HEK293 (cell line): Measurements from ENCODE around the gene ATP8B1.

Source experiments
- CTCF ChIA-PET: fragments of 350-600 bp; formaldehyde crosslinking; extraction: SDS; loops from one replicate; lab custom pipeline; 2021; ENCODE audit warnings: antibody characterized with exemption; lab: Yijun Ruan, JAX
- POLR2A ChIA-PET: fragments of 300-600 bp; formaldehyde crosslinking; extraction: SDS; loops from one replicate; lab custom pipeline; 2020; ENCODE audit warnings: antibody characterized with exemption, inconsistent platforms; lab: Yijun Ruan, JAX
- H3K27ac ChIP-seq: fragments of 200-500 bp; sonication (Bioruptor generic); 2 replicates; pipeline ENCODE4 v1.5.1; 2014; ENCODE audit warnings: low read depth, low read length, control low read depth, inconsistent platforms; ENCODE audit errors: extremely low read depth
- H3K36me3 ChIP-seq, 2 experiments: fragments of 200-500 bp in 1 of 2; sonication (Bioruptor generic) in 1 of 2; 1 replicate in 1 of 2; 2 replicates in 1 of 2; pipeline ENCODE4 v1.5.1; 2014 to 2017; ENCODE audit warnings: inconsistent platforms in 2 of 2, low read length in 2 of 2; ENCODE audit not compliant: control insufficient read depth in 2 of 2, insufficient read depth in 1 of 2
- H3K4me1 ChIP-seq: fragments of 200-500 bp; sonication (Bioruptor generic); 2 replicates; pipeline ENCODE4 v1.5.1; 2014; ENCODE audit warnings: mild to moderate bottlenecking, low read length, inconsistent platforms; ENCODE audit not compliant: control insufficient read depth, insufficient read depth
- H3K4me3 ChIP-seq: 2 replicates; pipeline ENCODE4 v1.5.1; 2011; ENCODE audit warnings: low read depth, mild to moderate bottlenecking, control low read depth, low read length, moderate library complexity
- H3K9me3 ChIP-seq: fragments of 200-500 bp; sonication (Bioruptor generic); 2 replicates; pipeline ENCODE4 v1.5.1; 2014; ENCODE audit warnings: low read depth, low read length, inconsistent platforms; ENCODE audit not compliant: control insufficient read depth, insufficient read depth
- GFI1B ChIP-seq: fragments of 450-650 bp; formaldehyde crosslinking; IDR thresholded peaks from 2 replicates; pipeline ENCODE4 v1.5.1; 2016; ENCODE audit warnings: missing biosample characterization, missing genetic modification characterization
- KLF1 ChIP-seq: fragments of 450-650 bp; formaldehyde crosslinking; IDR thresholded peaks from 2 replicates; pipeline ENCODE4 v1.5.1; 2016; ENCODE audit warnings: missing biosample characterization, missing genetic modification characterization
- WT1 ChIP-seq: fragments of 450-650 bp; formaldehyde crosslinking; IDR thresholded peaks from 2 replicates; pipeline ENCODE4 v1.5.1; 2016; ENCODE audit warnings: missing biosample characterization, missing genetic modification characterization
- YY2 ChIP-seq: fragments of 450-650 bp; formaldehyde crosslinking; IDR thresholded peaks from 2 replicates; pipeline ENCODE4 v1.5.1; 2016; ENCODE audit warnings: missing biosample characterization, missing genetic modification characterization
- ZFP41 ChIP-seq: fragments of 450-650 bp; formaldehyde crosslinking; IDR thresholded peaks from 2 replicates; pipeline ENCODE4 v1.5.1; 2016; ENCODE audit warnings: missing biosample characterization, missing genetic modification characterization, borderline replicate concordance
- ZNF121 ChIP-seq: fragments of 450-650 bp; formaldehyde crosslinking; IDR thresholded peaks from 2 replicates; pipeline ENCODE4 v1.5.1; 2016; ENCODE audit warnings: missing biosample characterization, missing genetic modification characterization
- ZNF2 ChIP-seq: fragments of 450-650 bp; formaldehyde crosslinking; IDR thresholded peaks from 2 replicates; pipeline ENCODE4 v1.5.1; 2016; ENCODE audit warnings: missing biosample characterization, missing genetic modification characterization
- ZNF211 ChIP-seq: fragments of 450-650 bp; formaldehyde crosslinking; IDR thresholded peaks from 2 replicates; pipeline ENCODE4 v1.5.1; 2016; ENCODE audit warnings: low read depth, missing biosample characterization, missing genetic modification characterization
- ZNF324 ChIP-seq: fragments of 450-650 bp; formaldehyde crosslinking; IDR thresholded peaks from 2 replicates; pipeline ENCODE4 v1.5.1; 2016; ENCODE audit warnings: missing biosample characterization, missing genetic modification characterization
- ZNF350 ChIP-seq: fragments of 450-650 bp; formaldehyde crosslinking; IDR thresholded peaks from 2 replicates; pipeline ENCODE4 v1.5.0; 2017; ENCODE audit warnings: missing biosample characterization, mild to moderate bottlenecking, missing genetic modification characterization
- ZNF423 ChIP-seq: fragments of 450-650 bp; formaldehyde crosslinking; IDR thresholded peaks from 2 replicates; pipeline ENCODE4 v1.5.1; 2016; ENCODE audit warnings: missing biosample characterization, missing genetic modification characterization
- ZNF426 ChIP-seq: fragments of 450-650 bp; formaldehyde crosslinking; IDR thresholded peaks from 2 replicates; pipeline ENCODE4 v1.5.1; 2017; ENCODE audit warnings: missing biosample characterization, missing genetic modification characterization, mild to moderate bottlenecking, inconsistent platforms, moderate library complexity
- ZNF501 ChIP-seq: fragments of 450-650 bp; formaldehyde crosslinking; IDR thresholded peaks from 2 replicates; pipeline ENCODE4 v1.5.1; 2016; ENCODE audit warnings: missing biosample characterization, missing genetic modification characterization
- ZNF610 ChIP-seq: fragments of 450-650 bp; formaldehyde crosslinking; IDR thresholded peaks from 2 replicates; pipeline ENCODE4 v1.5.1; 2016; ENCODE audit warnings: missing biosample characterization, missing genetic modification characterization, borderline replicate concordance
- ZNF623 ChIP-seq: fragments of 450-650 bp; formaldehyde crosslinking; IDR thresholded peaks from 2 replicates; pipeline ENCODE4 v1.5.1; 2016; ENCODE audit warnings: missing biosample characterization, missing genetic modification characterization
- ZNF629 ChIP-seq: fragments of 450-650 bp; formaldehyde crosslinking; IDR thresholded peaks from 2 replicates; pipeline ENCODE4 v1.5.1; 2017; ENCODE audit warnings: missing biosample characterization, missing genetic modification characterization
- TF ChIP-seq, protein P1 (sequence below): fragments of 450-650 bp; formaldehyde crosslinking; IDR thresholded peaks from 2 replicates; pipeline ENCODE4 v1.5.1; 2017; ENCODE audit warnings: missing biosample characterization, missing genetic modification characterization
- TF ChIP-seq, protein P2 (sequence below): fragments of 450-650 bp; formaldehyde crosslinking; IDR thresholded peaks from 2 replicates; pipeline ENCODE4 v1.5.1; 2016; ENCODE audit warnings: missing biosample characterization, missing genetic modification characterization
- TF ChIP-seq, protein P3 (sequence below): fragments of 450-650 bp; formaldehyde crosslinking; conservative IDR thresholded peaks from 2 replicates; pipeline ENCODE4 v1.5.1; 2016; ENCODE audit warnings: low read depth, missing biosample characterization, missing genetic modification characterization
- TF ChIP-seq, protein P4 (sequence below): fragments of 450-650 bp; formaldehyde crosslinking; IDR thresholded peaks from 2 replicates; pipeline ENCODE4 v1.5.1; 2016; ENCODE audit warnings: missing biosample characterization, missing genetic modification characterization

ATP8B1 gene

GRCh38 chr18:57635003-57635822, 167.9 kb downstream of the ATP8B1 start (continued):
- TF ChIP-seq, protein P1, sequence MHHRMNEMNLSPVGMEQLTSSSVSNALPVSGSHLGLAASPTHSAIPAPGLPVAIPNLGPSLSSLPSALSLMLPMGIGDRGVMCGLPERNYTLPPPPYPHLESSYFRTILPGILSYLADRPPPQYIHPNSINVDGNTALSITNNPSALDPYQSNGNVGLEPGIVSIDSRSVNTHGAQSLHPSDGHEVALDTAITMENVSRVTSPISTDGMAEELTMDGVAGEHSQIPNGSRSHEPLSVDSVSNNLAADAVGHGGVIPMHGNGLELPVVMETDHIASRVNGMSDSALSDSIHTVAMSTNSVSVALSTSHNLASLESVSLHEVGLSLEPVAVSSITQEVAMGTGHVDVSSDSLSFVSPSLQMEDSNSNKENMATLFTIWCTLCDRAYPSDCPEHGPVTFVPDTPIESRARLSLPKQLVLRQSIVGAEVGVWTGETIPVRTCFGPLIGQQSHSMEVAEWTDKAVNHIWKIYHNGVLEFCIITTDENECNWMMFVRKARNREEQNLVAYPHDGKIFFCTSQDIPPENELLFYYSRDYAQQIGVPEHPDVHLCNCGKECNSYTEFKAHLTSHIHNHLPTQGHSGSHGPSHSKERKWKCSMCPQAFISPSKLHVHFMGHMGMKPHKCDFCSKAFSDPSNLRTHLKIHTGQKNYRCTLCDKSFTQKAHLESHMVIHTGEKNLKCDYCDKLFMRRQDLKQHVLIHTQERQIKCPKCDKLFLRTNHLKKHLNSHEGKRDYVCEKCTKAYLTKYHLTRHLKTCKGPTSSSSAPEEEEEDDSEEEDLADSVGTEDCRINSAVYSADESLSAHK (tag by site-specific recombination) = peak; percentile 68; the same call in 1 of the 2 replicates
- TF ChIP-seq ZNF350 (tag by site-specific recombination) (0 out of 2 replicates have a peak, but pooled peaks have one; percentile 49), KLF1 (tag by site-specific recombination) (no peak), ZNF501 (tag by site-specific recombination) (0 out of 2 replicates have a peak, but pooled peaks have one; percentile 42), ZNF324 (tag by site-specific recombination) (no peak), ZNF2 (tag by site-specific recombination) (no peak), ZNF121 (tag by site-specific recombination) (no peak), YY2 (no peak), ZNF610 (tag by site-specific recombination) (no peak), WT1 (tag by site-specific recombination) (no peak), ZNF629 (tag by site-specific recombination) (no peak)
- TF ChIP-seq, protein P2, sequence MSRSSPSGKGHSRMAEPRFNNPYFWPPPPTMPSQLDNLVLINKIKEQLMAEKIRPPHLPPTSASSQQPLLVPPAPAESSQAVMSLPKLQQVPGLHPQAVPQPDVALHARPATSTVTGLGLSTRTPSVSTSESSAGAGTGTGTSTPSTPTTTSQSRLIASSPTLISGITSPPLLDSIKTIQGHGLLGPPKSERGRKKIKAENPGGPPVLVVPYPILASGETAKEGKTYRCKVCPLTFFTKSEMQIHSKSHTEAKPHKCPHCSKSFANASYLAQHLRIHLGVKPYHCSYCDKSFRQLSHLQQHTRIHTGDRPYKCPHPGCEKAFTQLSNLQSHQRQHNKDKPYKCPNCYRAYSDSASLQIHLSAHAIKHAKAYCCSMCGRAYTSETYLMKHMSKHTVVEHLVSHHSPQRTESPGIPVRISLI (tag by site-specific recombination) = peak; percentile 71; the same call in 1 of the 2 replicates

DNA sequence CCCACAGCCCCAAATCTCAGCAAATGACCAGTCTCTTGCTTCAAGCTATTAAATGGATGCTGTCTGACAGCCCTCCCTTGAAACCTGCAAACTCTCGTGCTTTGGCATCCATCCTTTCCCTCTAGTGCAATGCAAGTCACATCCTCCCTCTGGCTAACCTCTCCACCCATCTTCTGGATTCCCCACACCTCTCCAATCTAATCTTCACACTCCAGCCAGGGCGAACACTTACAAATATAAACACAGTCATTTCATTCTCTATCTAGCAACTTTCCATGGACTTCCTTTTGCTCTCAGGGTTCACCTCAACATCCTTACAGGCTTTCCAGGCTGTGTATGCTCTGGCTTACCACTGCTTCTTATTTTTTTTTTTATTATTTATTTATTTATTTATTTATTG, 171.4 kb downstream of the ATP8B1 start:
- no peaks in the 10 kb centered on the region for H3K36me3 ChIP-seq
- H3K4me3 ChIP-seq = no peak overlapping the region
- H3K4me1 ChIP-seq = peaks cover 5% of the 10 kb centered on the region
- CTCF ChIA-PET = interaction anchor here (0.5 to 1.3 kb wide), 3 partner anchors 8 to 33 kb away, joined by 3 to 7 read pairs (median 3); no protein-coding TSS in a partner anchor
- H3K27ac ChIP-seq = no peak overlapping the region
- H3K9me3 ChIP-seq = no peaks in the 10 kb centered on the region
- POLR2A ChIA-PET = no interaction called here
- TF ChIP-seq ZNF426 (tag by site-specific recombination) = peak; percentile 24; the same call in 1 of the 2 replicates
- TF ChIP-seq, protein P3, sequence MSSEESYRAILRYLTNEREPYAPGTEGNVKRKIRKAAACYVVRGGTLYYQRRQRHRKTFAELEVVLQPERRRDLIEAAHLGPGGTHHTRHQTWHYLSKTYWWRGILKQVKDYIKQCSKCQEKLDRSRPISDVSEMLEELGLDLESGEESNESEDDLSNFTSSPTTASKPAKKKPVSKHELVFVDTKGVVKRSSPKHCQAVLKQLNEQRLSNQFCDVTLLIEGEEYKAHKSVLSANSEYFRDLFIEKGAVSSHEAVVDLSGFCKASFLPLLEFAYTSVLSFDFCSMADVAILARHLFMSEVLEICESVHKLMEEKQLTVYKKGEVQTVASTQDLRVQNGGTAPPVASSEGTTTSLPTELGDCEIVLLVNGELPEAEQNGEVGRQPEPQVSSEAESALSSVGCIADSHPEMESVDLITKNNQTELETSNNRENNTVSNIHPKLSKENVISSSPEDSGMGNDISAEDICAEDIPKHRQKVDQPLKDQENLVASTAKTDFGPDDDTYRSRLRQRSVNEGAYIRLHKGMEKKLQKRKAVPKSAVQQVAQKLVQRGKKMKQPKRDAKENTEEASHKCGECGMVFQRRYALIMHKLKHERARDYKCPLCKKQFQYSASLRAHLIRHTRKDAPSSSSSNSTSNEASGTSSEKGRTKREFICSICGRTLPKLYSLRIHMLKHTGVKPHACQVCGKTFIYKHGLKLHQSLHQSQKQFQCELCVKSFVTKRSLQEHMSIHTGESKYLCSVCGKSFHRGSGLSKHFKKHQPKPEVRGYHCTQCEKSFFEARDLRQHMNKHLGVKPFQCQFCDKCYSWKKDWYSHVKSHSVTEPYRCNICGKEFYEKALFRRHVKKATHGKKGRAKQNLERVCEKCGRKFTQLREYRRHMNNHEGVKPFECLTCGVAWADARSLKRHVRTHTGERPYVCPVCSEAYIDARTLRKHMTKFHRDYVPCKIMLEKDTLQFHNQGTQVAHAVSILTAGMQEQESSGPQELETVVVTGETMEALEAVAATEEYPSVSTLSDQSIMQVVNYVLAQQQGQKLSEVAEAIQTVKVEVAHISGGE = peak; percentile 31; the same call in 1 of the 2 replicates
- no peak for TF ChIP-seq ZFP41
- no peak for TF ChIP-seq GFI1B (tag by site-specific recombination)
- no peak for TF ChIP-seq ZNF211 (tag by site-specific recombination)
- TF ChIP-seq, protein P4, sequence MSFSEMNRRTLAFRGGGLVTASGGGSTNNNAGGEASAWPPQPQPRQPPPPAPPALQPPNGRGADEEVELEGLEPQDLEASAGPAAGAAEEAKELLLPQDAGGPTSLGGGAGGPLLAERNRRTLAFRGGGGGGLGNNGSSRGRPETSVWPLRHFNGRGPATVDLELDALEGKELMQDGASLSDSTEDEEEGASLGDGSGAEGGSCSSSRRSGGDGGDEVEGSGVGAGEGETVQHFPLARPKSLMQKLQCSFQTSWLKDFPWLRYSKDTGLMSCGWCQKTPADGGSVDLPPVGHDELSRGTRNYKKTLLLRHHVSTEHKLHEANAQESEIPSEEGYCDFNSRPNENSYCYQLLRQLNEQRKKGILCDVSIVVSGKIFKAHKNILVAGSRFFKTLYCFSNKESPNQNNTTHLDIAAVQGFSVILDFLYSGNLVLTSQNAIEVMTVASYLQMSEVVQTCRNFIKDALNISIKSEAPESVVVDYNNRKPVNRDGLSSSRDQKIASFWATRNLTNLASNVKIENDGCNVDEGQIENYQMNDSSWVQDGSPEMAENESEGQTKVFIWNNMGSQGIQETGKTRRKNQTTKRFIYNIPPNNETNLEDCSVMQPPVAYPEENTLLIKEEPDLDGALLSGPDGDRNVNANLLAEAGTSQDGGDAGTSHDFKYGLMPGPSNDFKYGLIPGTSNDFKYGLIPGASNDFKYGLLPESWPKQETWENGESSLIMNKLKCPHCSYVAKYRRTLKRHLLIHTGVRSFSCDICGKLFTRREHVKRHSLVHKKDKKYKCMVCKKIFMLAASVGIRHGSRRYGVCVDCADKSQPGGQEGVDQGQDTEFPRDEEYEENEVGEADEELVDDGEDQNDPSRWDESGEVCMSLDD (tag by site-specific recombination) = no peak
- no peak for TF ChIP-seq ZNF423
- 0 out of 2 replicates have a peak, but pooled peaks have one; percentile 15 for TF ChIP-seq ZNF623
- TF ChIP-seq, all 188 proteins: peak for 3
